Suprapubic skin (tissue), 3 donors: ENCODE data around the gene PCDHB13.
"Not testable (repeated sequence)": the region's sequence is repeated elsewhere in the genome, so short reads cannot be mapped to it uniquely, and the experiment has no call there.

ENCODE experiments used
- CTCF ChIP-seq, 2 donors: fragments of 200-600 bp in 1 of 2; fragments of 450-650 bp in 1 of 2; sonication (generic) in 1 of 2; IDR thresholded peaks; one replicate each; pipeline ENCODE4 v1.5.1; 2016 to 2019; ENCODE audit warnings: antibody characterized with exemption in 2 of 2, mild to moderate bottlenecking in 1 of 2, moderate library complexity in 1 of 2
- POLR2A ChIP-seq, 2 donors: fragments of 450-650 bp; IDR thresholded peaks; one replicate each; pipeline ENCODE4 v1.6.1; 2017; ENCODE audit warnings: antibody characterized with exemption in 2 of 2, mild to moderate bottlenecking in 2 of 2, moderate library complexity in 2 of 2

GRCh38 chr5:141225421-141225820 is 11.7 kb downstream of the PCDHB13 start:
- TF ChIP-seq CTCF, POLR2A (IDR thresholded peaks at IDR 0.05): not testable (repeated sequence)
